Erythroblast (primary cell): ENCODE measurements around the gene TPRN.

Experiments
- DNase-seq, 2 experiments: peaks; one replicate each; lab custom pipeline; 2025; lab: John Stamatoyannopoulos, UW
- GATA1 ChIP-seq: IDR thresholded peaks from 2 replicates; pipeline ENCODE4 v1.6.1; 2011; ENCODE audit warnings: low read depth, mild to moderate bottlenecking, control low read depth, low read length, moderate library complexity
- POLR2A ChIP-seq: IDR thresholded peaks from 2 replicates; pipeline ENCODE4 v1.6.1; 2011; ENCODE audit warnings: mild to moderate bottlenecking, low read length

Gene TPRN

DNA sequence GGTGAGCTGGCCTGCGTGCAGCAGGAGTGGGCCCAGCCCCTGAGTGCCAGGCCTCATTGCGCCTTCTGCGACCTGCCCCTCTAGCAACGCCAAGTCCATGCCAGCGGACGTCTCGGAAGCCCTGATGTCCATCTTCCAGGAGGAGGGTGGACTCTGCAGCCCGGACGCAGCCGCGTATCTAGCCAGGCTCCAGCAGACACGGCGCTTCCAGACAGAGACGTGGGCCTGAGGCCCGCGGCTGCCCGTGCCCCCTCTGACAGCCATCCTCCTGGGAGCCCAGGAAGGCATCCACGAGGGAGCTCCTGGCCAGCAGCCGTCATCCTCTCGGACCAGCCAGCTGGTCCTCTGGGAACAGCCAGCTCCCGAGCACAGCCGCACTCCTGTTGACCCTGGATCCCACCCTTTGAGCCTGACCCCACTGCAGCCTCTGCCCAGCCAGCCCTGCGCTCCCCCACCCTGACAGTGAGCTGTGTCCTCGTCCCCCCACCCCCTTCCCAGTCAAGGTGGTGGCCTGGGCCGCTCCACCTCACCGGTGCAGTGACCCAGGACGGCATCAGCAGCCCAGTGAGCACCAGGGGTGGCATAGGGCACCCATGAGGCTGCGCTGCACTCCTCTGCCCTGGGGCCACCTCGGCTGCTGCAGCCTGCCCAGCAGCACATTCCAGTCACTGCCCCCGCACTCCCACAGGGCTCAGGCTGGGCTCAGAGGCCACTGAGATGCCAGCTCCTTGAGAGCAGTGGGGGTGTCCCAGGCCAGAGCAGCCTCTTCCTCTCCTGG lies 15.8 kb upstream of the TPRN start:
- no peak for TF ChIP-seq GATA1
- TF ChIP-seq POLR2A, result no peak

DNA sequence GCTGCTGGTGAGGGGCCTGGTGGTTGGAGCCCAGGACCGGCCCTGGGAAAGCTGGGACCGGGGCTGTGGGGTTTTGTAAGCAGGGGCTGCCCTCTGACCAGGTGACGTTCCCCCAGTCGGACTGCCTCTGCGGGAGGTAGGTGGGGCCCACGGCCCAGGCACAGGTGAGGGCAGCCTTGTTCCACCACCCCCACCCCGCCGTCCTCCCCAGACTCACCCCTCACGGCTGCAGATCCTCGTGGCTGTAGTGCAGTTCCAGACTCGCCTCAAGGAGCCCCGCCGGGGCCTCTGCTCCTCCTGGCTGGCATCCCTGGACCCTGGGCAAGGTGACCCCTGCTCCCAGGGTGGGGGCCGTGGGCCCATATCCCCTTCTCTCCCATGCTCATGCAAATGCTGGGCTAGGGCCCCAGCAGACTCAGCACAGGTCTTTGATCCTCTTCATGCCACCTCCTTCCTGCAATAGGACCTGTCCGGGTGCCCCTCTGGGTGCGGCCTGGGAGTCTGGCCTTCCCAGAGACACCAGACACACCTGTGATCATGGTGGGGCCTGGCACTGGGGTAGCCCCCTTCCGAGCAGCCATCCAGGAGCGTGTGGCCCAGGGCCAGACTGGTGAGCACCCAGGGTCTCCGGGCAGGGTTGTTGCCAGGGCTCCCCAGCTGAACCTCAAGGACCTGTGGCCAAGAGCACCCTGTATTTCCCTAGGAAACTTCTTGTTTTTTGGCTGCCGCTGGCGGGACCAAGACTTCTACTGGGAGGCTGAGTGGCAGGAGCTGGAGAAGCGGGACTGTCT lies 14.8 kb upstream of the TPRN start:
- TF ChIP-seq GATA1 (no peak), POLR2A (no peak)
- no peak for DNase-seq

More for the DNA sequence above, 15.8 kb upstream of the TPRN start:
- DNase-seq, result no peak

DNA sequence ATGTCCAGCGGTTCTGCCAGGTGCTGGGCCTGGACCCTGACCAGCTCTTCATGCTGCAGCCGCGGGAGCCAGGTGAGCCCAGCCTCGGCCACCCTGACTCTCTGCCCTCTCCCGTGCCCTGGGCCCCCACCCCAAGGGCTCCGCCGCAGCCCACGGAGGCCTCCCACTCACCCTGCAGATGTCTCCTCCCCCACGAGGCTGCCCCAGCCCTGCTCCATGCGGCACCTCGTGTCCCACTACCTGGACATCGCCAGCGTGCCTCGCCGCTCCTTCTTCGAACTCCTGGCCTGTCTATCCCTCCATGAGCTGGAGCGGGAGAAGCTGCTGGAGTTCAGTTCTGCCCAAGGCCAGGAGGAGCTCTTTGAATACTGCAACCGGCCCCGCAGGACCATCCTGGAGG lies 14.1 kb upstream of the TPRN start:
- no peak for DNase-seq

DNA sequence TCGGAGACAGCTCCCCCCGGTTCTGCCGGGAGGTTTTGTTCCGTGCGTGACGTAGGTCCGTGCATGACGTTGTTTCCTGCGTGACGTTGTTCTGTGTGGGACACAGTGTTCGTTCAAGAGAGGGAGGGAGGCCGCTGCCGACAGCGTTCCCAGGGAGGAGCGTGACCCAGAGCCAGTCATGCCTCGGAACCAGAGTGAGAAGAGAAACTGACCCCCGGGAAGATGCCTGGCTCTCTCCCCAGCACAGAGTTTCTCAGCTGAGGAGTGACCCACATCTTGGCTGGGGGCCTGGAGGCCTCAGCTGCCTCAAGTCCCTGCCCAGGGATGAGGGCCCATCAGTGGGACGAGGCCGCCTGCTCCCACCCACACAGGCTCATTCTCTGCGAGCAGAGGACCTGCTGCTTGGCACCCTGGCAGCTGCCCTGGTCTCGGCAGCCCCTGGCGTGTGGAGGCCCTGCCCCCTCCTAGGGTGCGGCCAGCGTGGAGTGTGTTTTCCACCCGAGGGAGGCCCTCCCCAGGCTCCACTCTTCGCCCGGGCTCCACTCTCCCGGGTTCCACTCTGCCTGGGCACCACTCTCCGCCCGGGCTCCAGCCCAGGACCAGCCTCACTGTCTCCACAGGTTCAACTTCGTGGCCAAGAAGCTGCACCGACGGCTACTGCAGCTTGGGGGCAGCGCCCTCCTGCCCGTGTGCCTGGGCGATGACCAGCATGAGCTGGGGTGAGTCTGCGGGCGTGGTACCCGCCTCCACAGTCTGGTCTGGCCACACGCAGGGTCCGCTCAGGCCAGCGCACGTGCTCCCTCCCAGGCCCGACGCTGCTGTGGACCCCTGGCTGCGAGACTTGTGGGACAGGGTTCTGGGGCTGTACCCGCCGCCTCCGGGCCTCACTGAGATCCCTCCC lies 12.9 kb upstream of the TPRN start:
- TF ChIP-seq POLR2A (no peak), GATA1 (no peak)
- peak in 1 of 2 experiments; percentile 38 for DNase-seq

More for the DNA sequence above, 14.1 kb upstream of the TPRN start:
- no peak for TF ChIP-seq GATA1
- no peak for TF ChIP-seq POLR2A

DNA sequence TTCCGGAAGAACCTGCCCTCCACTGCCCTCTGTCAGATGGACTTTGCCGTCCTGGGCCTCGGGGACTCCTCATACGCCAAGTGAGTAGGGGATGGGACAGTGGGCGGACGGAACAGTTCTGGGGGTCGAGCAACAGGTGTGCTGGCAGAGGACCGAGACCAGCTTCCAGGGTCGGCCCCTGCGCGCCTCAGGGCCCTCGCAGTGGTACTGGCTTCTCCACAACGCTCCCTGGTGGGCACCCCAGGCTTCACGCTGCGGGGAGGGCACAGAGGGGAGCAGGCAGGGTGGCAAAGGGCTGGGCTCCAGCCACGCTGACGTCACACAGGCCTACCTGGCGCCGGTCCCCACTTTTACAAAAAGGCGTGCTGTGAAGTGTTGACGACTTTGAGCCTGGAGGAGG lies 12.0 kb upstream of the TPRN start:
- no peak for TF ChIP-seq GATA1
- no peak for TF ChIP-seq POLR2A
- no peak for DNase-seq

DNA sequence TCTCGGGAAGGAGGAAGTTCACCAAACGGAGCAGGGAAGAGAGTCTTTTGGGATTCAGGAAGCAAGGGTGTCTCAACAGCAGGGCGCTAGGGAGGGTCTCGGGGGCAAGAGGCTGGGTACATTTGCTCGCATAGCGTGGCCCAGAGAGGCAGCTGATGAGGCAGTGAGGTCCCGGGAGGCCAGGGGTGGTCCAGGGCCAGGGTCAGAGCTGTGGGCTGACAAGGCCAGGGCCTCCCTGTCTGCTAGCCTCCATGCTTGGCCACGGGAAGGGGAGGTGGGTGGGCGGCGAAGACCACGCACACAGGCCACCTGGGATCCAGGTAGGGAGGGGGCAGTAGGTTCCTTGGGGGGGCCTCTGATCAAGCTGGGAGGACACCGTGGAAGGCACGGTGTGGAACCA lies 11.0 kb upstream of the TPRN start:
- TF ChIP-seq GATA1 (no peak), POLR2A (no peak)
- no peak for DNase-seq

DNA sequence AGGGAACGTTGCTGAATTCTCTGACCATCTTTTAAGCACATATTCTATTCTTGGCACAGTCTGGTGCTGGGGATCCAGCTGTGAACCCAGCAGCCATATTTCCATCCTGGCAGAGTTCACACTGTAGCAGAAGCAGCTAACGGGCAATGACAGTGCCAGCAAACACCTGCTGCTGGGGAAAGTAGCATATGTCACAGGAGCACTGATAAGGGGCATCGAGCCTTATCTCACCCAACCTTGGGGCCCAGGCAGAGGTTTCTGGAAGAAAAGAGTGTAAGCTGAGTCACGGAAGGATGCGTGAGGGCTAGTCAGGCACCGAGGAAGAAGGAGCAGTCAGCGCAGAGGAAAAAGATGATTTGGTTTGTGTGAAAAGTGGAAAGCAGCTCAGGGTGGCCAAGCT lies 6.1 kb upstream of the TPRN start:
- no peak for TF ChIP-seq POLR2A
- TF ChIP-seq GATA1, result no peak
- peak; percentile 64 to 80 for DNase-seq

DNA sequence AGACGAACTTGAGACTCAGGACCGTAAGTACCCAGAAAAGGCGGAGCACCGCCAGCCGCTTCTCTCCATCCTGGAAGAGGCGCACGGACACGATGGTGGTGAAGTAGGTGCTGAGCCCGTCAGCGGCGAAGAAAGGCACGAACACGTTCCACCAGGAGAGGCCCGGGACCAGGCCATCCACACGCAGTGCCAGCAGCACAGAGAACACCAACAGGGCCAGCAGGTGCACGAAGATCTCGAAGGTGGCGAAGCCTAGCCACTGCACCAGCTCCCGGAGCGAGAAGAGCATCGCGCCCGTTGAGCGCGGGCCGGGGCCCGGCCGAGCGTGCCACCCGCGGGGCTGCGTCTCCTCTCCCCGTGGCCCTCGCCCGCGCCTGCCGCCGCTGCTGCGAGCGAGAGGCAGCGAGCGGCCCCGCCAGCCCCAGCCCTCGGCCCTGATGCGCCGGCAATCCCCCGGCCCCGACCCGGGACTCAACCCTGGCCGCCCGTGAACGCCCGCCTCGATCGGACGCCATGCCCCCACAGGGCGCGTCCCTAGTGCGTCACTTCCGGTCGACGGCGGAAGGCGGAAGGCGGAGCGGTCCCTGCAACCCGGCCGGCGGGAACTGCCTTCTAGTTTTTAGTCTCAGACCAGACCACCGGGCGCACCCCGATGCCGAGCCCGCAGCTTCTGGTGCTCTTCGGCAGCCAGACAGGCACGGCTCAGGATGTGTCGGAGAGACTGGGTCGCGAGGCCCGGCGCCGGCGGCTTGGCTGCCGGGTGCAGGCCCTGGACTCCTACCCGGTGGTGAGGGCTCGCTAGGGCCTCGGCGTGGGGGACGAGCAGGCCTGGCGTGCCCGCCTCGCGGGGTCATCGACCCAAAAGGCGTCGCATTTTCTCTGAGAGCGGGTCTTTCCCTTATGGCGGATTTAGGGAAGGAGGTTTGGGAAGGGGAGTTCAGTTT lies 4.9 kb upstream of the TPRN start, which contains the start of the genes NDOR1 and TMEM203:
NDOR1 (plus strand) TSS at position 575 of the 944 bp plus-strand sequence; CDS start at position 653, 78 bp downstream.
TMEM203 (minus strand) TSS at position 523 of the 944 bp plus-strand sequence; CDS start at position 289, 234 bp downstream.
- TF ChIP-seq GATA1 (no peak), POLR2A (peak; percentile 87)
- peak; percentile 94 to 96 for DNase-seq

DNA sequence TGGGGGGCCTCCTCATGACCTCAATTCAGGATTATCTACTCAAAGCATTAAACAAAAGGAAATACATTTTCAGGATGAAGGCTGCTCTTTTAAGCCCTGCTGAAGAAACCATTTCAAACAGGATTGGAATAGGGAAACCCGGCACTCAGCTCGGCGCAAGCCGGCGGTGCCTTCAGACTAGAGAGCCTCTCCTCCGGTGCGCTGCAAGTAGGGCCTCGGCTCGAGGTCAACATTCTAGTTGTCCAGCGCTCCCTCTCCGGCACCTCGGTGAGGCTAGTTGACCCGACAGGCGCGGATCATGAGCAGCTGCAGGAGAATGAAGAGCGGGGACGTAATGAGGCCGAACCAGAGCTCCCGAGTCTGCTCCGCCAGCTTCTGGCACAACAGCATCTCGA lies 4.2 kb upstream of the TPRN start:
- TF ChIP-seq GATA1, result no peak
- no peak for TF ChIP-seq POLR2A
- no peak for DNase-seq

DNA sequence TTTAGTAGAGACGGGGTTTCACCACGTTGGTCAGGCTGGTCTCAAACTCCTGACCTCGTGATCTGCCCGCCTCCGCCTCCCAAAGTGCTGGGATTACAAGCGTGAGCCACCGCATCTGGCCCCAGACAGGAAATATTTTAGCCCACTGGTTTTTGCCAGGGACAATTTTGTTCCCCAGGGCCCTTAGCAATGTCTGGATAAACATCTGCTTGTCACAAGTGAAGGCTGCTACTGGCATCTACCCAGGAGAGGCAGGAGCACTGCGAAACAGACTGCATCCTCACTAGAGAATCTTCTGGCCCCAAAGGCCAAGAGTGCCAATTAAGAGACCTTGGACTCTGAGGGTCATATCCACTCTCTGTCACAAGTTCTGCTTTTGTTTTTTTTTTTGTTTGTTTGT lies 2.4 kb upstream of the TPRN start:
- peak in 1 of 2 experiments; percentile 45 for DNase-seq
- TF ChIP-seq POLR2A (no peak), GATA1 (no peak)

DNA sequence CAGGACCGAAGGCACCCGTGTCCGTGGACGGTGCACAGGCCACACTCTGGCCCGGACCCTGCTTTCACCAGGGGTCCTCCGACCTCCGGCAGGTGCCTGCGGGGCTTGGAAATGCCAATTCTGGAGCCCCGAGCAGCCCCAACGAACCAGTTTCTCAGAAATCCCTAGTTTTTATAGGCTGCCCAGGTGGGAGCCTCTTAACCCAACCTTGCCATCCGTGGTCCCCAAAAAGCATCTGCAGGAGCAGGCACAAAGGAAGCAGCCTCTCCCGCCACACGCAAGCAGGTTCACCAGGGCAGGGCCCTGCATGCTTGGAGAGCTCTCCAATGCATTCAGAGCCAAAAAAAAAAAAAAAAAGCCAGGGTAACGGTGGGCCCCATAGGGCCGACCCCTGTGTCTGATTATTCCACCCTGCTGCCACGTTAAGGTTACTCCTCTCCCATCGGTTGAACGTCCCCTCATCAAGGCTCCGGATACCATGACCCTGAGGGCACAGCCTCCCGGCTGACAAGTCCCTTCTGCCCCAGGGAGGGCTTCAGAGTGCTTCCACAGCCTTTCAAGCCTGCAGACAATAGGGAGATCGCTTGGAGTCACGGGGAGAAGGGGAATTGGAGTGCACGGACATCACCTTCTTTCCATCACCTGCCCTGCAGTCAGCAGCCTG lies 796 bp upstream of the TPRN start:
- no peak for TF ChIP-seq GATA1
- no peak for TF ChIP-seq POLR2A
- no peak for DNase-seq
